ENCODE results near the gene TIPARP.

Gene TIPARP

GRCh38 chr3:156675830-156676767, 1.7 kb downstream of the TIPARP start:
- peak; percentile 19 for DNase-seq (ENCODE audit: low read depth)

- DNase-seq (ENCODE audit: low read depth): peak; percentile 21
These were observed 2.5 kb downstream of the TIPARP start for GRCh38 chr3:156676768-156677479.

- no peak for DNase-seq (ENCODE audit: low read depth)
These were observed 3.1 kb downstream of the TIPARP start for GRCh38 chr3:156677536-156677935.

GRCh38 chr3:156678197-156678596, 3.8 kb downstream of the TIPARP start:
- no peak for DNase-seq (ENCODE audit: low read depth)

- DNase-seq (ENCODE audit: low read depth): no peak
These were observed 6.0 kb downstream of the TIPARP start for GRCh38 chr3:156680243-156680914.

GRCh38 chr3:156681002-156681401, 6.6 kb downstream of the TIPARP start:
- no peak for DNase-seq (ENCODE audit: low read depth)

GRCh38 chr3:156682501-156682900, 8.1 kb downstream of the TIPARP start:
- no peak for DNase-seq (ENCODE audit: low read depth)

- DNase-seq (ENCODE audit: low read depth): no peak
These were observed 8.6 kb downstream of the TIPARP start for GRCh38 chr3:156682963-156683362.

GRCh38 chr3:156685198-156685597, 10.8 kb downstream of the TIPARP start:
- no peak for DNase-seq (ENCODE audit: low read depth)

- DNase-seq (ENCODE audit: low read depth): no peak
These were observed 11.4 kb downstream of the TIPARP start for GRCh38 chr3:156685752-156686151.

GRCh38 chr3:156687023-156687422, 12.6 kb downstream of the TIPARP start:
- no peak for DNase-seq (ENCODE audit: low read depth)

GRCh38 chr3:156688632-156689452, 14.5 kb downstream of the TIPARP start:
- DNase-seq (ENCODE audit: low read depth): no peak

GRCh38 chr3:156689608-156690007, 15.2 kb downstream of the TIPARP start:
- no peak for DNase-seq (ENCODE audit: low read depth)

GRCh38 chr3:156691920-156692319, 17.5 kb downstream of the TIPARP start:
- no peak for DNase-seq (ENCODE audit: low read depth)

GRCh38 chr3:156693166-156693565, 18.8 kb downstream of the TIPARP start:
- DNase-seq (ENCODE audit: low read depth): no peak

- DNase-seq (ENCODE audit: low read depth): no peak
These were observed 20.1 kb downstream of the TIPARP start for GRCh38 chr3:156694536-156694935.

- DNase-seq (ENCODE audit: low read depth): no peak
These were observed 28.0 kb downstream of the TIPARP start for GRCh38 chr3:156702367-156702766.

- no peak for DNase-seq (ENCODE audit: low read depth)
These were observed 30.1 kb downstream of the TIPARP start for GRCh38 chr3:156704370-156705036.

GRCh38 chr3:156705761-156706616, 31.6 kb downstream of the TIPARP start:
- DNase-seq (ENCODE audit: low read depth): no peak

- DNase-seq (ENCODE audit: low read depth): no peak
These were observed 33.2 kb downstream of the TIPARP start for GRCh38 chr3:156707588-156707987.

All from stimulated activated CD8-positive, alpha-beta memory T cell treated with anti-CD3 and anti-CD28 coated beads, Interleukin-12 subunit alpha, Interleukin-12 subunit beta, amount 100 ng/mL, for 1 hour (primary cell).